ENCODE results near the gene HACE1.

HACE1 gene

DNA sequence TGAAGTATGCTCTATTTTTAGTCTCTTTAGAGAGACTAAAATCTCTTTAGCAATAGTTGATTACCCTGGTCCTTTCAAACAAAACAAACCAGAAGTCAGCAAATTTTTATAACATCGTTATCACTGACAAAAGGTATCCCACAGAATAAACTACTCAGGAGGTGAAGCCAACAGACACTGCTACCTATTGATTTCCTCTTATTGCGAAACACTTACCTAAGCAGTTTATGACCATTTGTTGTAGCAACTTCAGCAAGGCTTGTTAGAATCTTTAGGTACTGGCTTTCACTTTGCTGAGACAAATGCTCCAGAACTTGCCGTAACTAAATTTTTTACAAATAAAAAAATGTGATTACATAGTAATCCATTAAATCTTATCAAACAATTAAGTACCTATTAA, 64.4 kb downstream of the HACE1 start:
- TF ChIP-seq, protein P1, sequence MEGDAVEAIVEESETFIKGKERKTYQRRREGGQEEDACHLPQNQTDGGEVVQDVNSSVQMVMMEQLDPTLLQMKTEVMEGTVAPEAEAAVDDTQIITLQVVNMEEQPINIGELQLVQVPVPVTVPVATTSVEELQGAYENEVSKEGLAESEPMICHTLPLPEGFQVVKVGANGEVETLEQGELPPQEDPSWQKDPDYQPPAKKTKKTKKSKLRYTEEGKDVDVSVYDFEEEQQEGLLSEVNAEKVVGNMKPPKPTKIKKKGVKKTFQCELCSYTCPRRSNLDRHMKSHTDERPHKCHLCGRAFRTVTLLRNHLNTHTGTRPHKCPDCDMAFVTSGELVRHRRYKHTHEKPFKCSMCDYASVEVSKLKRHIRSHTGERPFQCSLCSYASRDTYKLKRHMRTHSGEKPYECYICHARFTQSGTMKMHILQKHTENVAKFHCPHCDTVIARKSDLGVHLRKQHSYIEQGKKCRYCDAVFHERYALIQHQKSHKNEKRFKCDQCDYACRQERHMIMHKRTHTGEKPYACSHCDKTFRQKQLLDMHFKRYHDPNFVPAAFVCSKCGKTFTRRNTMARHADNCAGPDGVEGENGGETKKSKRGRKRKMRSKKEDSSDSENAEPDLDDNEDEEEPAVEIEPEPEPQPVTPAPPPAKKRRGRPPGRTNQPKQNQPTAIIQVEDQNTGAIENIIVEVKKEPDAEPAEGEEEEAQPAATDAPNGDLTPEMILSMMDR (IDR thresholded peaks at IDR 0.05; ENCODE audit: low read depth, low read length) = no peak

DNA sequence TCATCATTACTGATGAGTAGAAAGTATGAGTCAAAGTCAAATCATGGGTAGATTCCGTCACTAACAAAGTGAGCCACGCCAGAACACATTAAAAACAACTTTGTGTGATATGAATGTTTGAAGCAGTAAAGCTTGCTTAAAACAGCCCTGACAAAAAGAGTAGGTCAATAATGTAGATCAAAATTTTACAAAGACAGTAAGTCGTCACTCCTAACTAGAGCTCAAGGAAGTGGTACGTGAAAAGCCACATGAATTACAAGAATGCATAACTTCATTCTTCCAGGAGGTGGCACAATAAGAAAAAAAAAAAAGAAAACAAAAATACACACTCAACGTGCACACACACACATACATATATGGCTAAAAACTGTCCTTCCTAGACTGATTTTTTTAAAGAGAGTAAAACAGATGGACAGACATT, 69.9 kb downstream of the HACE1 start:
- no peak overlapping the region for H3K4me3 ChIP-seq (ENCODE audit: low read depth, low read length)
- TF ChIP-seq, protein P1 (IDR thresholded peaks at IDR 0.05; ENCODE audit: low read depth, low read length) = no peak

More for the DNA sequence above, 64.4 kb downstream of the HACE1 start:
- no peak overlapping the region for H3K4me3 ChIP-seq (ENCODE audit: low read depth, low read length)

DNA sequence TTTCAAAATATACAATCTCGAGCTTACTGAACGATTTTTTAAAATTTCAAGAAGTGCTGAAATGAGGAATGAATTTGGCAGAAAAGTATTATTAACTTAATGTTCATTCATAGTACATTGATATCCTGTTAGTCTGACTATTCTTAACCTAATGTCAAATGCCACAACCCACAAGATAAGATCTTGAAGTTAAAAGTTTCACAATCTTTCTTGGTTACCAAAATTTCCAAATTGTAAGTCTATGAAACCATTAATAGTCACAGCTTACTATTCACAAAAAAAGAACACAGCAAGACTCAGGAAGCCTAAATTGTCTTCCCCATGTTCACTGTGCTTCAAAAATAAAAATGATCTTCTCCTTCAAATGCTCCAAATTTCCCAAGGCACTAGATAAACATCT, 71.3 kb downstream of the HACE1 start:
- TF ChIP-seq, protein P1 (IDR thresholded peaks at IDR 0.05; ENCODE audit: low read depth, low read length) = no peak
- no peak overlapping the region for H3K4me3 ChIP-seq (ENCODE audit: low read depth, low read length)

DNA sequence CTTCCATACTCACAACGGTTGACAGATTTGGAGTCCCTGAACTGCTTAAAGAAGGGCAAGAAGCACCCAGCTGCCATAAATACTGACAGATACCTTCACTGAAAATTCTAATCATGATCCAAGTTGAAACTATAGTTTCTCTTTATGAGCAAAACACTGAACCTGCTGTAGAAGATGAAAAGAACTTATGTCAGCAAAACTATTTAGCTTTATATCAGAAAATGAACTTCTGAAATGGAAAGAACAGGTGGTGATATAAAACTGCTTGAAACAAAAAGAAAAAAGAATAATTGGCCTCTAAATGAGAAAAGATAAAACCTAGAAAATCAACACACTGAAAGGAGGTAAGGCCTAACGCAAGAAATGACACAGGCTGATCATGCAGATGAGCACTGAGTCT, 72.4 kb downstream of the HACE1 start:
- H3K4me3 ChIP-seq (ENCODE audit: low read depth, low read length) = no peak overlapping the region
- TF ChIP-seq, protein P1 (IDR thresholded peaks at IDR 0.05; ENCODE audit: low read depth, low read length) = no peak

DNA sequence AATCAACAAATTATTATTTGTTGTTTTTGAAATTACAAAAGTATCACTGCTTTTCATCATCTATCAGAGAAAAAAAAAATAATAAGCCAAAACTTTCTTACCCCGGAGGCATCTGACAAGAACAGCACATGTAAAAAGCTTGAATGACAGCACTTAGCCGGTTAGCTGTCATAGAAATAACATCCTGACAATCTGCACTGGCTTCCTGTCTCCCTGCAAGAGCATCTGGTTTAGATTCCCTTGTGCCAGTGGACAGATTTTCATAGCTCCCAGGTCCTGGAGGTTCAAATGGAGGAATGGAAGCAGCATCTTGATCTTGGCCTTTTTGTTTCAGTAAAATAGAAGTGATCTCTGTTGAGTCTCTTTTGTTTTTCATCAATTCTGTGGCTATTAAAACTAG, 74.8 kb downstream of the HACE1 start:
- H3K4me3 ChIP-seq (ENCODE audit: low read depth, low read length) = no peak overlapping the region
- TF ChIP-seq, protein P1 (IDR thresholded peaks at IDR 0.05; ENCODE audit: low read depth, low read length) = no peak

DNA sequence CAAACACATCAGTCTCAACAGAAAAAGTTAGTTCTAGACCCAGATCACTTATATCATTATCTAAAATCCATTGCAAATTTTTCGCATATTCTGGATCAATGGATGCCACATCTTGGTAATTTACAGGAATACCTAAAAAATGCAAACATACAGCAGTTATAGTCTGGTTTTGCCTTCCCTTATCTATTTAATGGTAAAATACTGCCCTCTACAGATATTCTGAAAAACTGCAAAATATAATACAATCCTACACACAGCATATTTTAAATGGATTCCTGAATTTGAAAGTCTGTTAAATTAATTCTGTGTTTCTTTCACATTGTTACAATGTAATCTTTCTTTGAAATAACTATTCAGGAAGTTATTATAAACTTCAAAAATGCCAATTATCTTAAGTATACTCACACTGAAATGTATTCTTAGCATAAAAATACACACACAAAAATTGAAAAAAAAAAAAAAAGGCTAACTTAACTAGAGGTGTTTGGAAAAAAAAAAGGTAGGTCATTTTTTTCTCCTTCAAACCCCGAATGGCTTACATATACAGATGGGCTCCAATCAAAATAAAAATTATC, 88.4 kb downstream of the HACE1 start:
- no peak overlapping the region for H3K4me3 ChIP-seq (ENCODE audit: low read depth, low read length)
- TF ChIP-seq, protein P1 (IDR thresholded peaks at IDR 0.05; ENCODE audit: low read depth, low read length) = no peak; the same call in 1 of the 2 replicates

DNA sequence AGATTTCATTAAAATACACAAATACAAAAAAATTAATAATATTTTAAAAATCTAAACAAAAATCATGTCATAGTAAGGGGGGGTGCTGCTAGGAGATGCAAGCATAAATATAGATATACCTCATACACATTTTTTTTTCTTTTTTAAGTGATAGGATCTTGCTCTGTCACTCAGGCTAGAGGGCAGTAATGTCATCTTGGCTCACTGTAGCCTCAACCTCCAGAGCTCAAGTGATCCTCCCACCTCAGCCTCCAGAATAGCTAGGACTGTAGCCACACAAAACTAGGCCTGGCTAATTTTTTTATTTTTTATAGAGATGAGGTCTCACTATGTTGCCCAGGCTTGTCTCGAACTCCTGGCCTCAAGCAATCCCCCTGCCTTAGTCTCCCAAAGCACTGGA, 90.8 kb downstream of the HACE1 start:
- TF ChIP-seq, protein P1 (IDR thresholded peaks at IDR 0.05; ENCODE audit: low read depth, low read length) = no peak

More for the DNA sequence above, 90.8 kb downstream of the HACE1 start:
- no peak overlapping the region for H3K4me3 ChIP-seq (ENCODE audit: low read depth, low read length)

Measured in WI38 (cell line).